ENCODE measurements around the gene RXRB.

DNA sequence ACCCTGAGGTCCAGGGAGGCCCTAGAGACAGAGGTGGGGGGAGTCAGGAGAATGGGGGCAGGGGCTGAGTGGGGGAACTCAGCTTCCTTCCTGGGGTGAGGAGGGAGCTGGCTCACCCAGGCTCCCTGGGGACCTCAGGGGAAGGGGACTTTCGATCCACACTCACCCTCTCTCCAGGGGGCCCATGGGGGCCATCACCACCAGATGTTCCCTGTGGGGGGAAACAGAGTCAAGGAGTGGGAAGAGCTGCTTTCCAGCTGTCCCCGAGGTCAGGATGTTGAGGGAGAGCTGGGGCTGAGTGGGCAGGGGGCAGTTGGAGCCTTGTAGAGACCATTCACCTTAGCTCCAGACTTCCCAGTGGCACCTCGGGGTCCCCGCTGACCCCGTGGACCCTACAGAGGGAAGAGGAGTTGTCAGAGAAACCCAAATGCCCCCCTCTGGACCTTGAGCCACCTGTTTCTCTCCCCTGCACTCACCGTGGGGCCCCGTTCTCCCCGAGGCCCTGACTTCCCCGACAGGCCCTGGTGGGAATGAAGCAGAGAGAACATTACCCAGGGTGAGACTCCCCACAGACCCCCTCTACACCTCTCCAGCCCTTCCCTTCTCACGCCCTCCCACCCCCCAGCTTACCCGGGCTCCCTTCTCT is 26.8 kb downstream of the RXRB start:
- TF ChIP-seq, protein P1, sequence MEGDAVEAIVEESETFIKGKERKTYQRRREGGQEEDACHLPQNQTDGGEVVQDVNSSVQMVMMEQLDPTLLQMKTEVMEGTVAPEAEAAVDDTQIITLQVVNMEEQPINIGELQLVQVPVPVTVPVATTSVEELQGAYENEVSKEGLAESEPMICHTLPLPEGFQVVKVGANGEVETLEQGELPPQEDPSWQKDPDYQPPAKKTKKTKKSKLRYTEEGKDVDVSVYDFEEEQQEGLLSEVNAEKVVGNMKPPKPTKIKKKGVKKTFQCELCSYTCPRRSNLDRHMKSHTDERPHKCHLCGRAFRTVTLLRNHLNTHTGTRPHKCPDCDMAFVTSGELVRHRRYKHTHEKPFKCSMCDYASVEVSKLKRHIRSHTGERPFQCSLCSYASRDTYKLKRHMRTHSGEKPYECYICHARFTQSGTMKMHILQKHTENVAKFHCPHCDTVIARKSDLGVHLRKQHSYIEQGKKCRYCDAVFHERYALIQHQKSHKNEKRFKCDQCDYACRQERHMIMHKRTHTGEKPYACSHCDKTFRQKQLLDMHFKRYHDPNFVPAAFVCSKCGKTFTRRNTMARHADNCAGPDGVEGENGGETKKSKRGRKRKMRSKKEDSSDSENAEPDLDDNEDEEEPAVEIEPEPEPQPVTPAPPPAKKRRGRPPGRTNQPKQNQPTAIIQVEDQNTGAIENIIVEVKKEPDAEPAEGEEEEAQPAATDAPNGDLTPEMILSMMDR (IDR thresholded peaks at IDR 0.05) = no peak
- TF ChIP-seq POLR2AphosphoS5 (IDR thresholded peaks at IDR 0.05) (no peak), POLR2A (IDR thresholded peaks at IDR 0.05) (no peak)
